ENCODE measurements around the gene UBE2E2. TPM values are rescaled to one million over a fixed set of nuclear protein-coding genes. Genes with fewer than 3 reads are reported as not detected.

Gene UBE2E2
- total and polyA plus RNA-seq, 8 donors, result 6.5 to 128 (median 18.9) TPM

DNA sequence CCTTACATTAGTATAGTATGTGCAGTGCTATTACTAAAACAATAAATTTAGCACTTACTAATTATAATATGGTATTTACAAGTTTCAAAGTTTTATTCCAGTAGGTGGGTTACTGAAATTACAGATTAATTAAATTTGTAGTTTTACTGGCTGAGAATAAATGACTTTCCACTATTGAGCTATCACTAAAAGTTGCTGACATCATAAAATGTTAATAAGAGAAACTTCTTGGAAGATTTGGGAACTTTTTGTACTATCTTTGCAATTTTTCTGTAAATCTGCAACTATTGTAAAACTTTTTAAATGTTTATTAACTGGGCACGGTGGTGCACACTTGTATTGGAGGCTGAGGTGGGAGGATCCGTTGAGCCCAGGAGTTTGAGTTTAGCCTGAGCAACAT, 247.7 kb downstream of the UBE2E2 start:
- Histone ChIP-seq H3K4me1 (peaks cover 0 to 23% (median 8%) of the 10 kb centered on the region in 4 donors), H3K9me3 (no peaks in the 10 kb centered on the region), H3K27ac (no peak overlapping the region), H3K4me3 (no peak overlapping the region), H3K27me3 (no peaks in the 10 kb centered on the region), H3K36me3 (no peaks in the 10 kb centered on the region)
- WGBS, 5 donors, result 93 to 99% (median 98%) methylated on average over 2 of the region's 2 CpGs
- no peak for TF ChIP-seq POLR2A (IDR thresholded peaks at IDR 0.05)
- TF ChIP-seq POLR2AphosphoS5 (IDR thresholded peaks at IDR 0.05), result no peak
- TF ChIP-seq CTCF (IDR thresholded peaks at IDR 0.05), result no peak
- TF ChIP-seq EP300 (IDR thresholded peaks at IDR 0.05), result no peak
- intact Hi-C loops (cut with DNase I; ENCODE audit: low total_unique reads), result no loop called here
- no peak for DNase-seq

DNA sequence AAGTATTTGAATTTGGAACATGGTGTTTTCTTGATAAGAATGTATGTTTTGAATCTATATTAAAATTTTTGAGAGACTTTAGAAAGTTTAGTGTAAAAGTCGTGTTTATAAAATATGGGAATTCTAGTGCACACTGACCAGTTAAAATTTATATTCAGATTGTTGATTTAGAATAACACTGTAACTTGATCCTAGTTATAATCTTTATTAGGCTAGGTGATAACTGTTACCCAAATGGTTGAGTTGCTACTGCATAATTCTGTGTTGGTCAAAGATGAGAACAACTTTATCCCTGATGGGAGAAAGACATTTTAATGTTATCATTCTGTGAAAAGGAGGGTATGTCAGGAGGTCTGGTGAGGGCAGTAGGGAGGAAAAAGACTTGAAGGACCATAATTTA, 249.3 kb downstream of the UBE2E2 start:
- Histone ChIP-seq H3K27me3 (no peaks in the 10 kb centered on the region), H3K9me3 (no peaks in the 10 kb centered on the region), H3K4me1 (peaks cover 0 to 17% (median 8%) of the 10 kb centered on the region in 4 donors), H3K4me3 (no peak overlapping the region), H3K27ac (no peak overlapping the region), H3K36me3 (no peaks in the 10 kb centered on the region)
- no peak for TF ChIP-seq CTCF (IDR thresholded peaks at IDR 0.05)
- TF ChIP-seq POLR2AphosphoS5 (IDR thresholded peaks at IDR 0.05), result no peak
- TF ChIP-seq POLR2A (IDR thresholded peaks at IDR 0.05), result no peak
- DNase-seq, result no peak
- intact Hi-C loops (cut with DNase I; ENCODE audit: low total_unique reads), result no loop called here
- WGBS, 5 donors, result 86 to 99% (median 91%) methylated on average over 1 of the region's 1 CpG

DNA sequence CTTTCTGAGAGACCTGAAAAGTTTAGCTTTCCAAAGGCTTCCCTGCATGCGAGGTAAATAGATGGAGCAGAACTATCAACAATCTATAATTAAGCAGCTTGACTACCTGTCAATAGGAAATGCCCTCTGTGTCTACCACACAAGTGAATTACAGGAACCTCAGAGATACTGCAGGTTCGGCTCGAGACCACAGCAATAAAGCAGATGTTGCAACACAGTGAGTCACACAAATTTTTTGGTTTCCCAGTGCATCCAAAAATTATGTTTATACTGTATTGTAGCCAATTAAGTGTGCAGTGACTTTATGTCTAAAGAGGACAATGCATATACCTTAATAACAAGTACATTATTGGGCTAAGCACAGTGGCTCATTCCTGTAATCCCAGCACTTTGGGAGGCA, 252.0 kb downstream of the UBE2E2 start:
- TF ChIP-seq CTCF (IDR thresholded peaks at IDR 0.05) (no peak), POLR2AphosphoS5 (IDR thresholded peaks at IDR 0.05) (no peak), POLR2A (IDR thresholded peaks at IDR 0.05) (no peak), EP300 (IDR thresholded peaks at IDR 0.05) (no peak)
- WGBS, 5 donors, result 56 to 74% (median 63%) methylated on average over 3 of the region's 3 CpGs
- DNase-seq, result no peak
- no peak overlapping the region for H3K27ac ChIP-seq
- H3K36me3 ChIP-seq, result no peaks in the 10 kb centered on the region
- H3K4me3 ChIP-seq, result no peak overlapping the region
- intact Hi-C loops (cut with DNase I; ENCODE audit: low total_unique reads), result no loop called here
- H3K4me1 ChIP-seq, result peaks cover 0 to 20% (median 9%) of the 10 kb centered on the region in 4 donors
- H3K27me3 ChIP-seq, result no peaks in the 10 kb centered on the region
- no peaks in the 10 kb centered on the region for H3K9me3 ChIP-seq

GRCh38 chr3:23455775-23456174, 252.6 kb downstream of the UBE2E2 start:
- DNase-seq, result no peak
- Histone ChIP-seq H3K9me3 (no peaks in the 10 kb centered on the region), H3K27ac (no peak overlapping the region), H3K4me1 (peaks cover 0 to 23% (median 10%) of the 10 kb centered on the region in 4 donors), H3K36me3 (no peaks in the 10 kb centered on the region), H3K27me3 (no peaks in the 10 kb centered on the region), H3K4me3 (no peak overlapping the region)
- 61 to 76% (median 62%) methylated on average over 2 of the region's 2 CpGs for WGBS, 5 donors
- no peak for TF ChIP-seq POLR2AphosphoS5 (IDR thresholded peaks at IDR 0.05)
- no peak for TF ChIP-seq EP300 (IDR thresholded peaks at IDR 0.05)
- TF ChIP-seq CTCF (IDR thresholded peaks at IDR 0.05), result no peak
- no peak for TF ChIP-seq POLR2A (IDR thresholded peaks at IDR 0.05)
- intact Hi-C loops (cut with DNase I; ENCODE audit: low total_unique reads), result no loop called here

Measured in stomach (tissue), 9 donors.